Mucosa of descending colon (tissue), 3 donors: Measurements from ENCODE around the gene SLC25A21. TPM values are rescaled to one million over a fixed set of nuclear protein-coding genes. Genes with fewer than 3 reads are reported as not detected.
"Not testable (repeated sequence)": the region's sequence is repeated elsewhere in the genome, so short reads cannot be mapped to it uniquely, and the experiment has no call there.

Experiments used
- ATAC-seq: fragments of 200-7000 bp; cut with Tn5 transposase; one replicate; pipeline ENCODE4 v1.9.1; 2020; ENCODE audit warnings: mild to moderate bottlenecking, moderate library complexity
- DNase-seq, 3 donors: peaks; one replicate each; pipeline ENCODE4 v3.0.0-alpha.2; 2020
- H3K36me3 ChIP-seq: fragments of 200-600 bp; one replicate; pipeline ENCODE4 v1.8.0; 2021; ENCODE audit warnings: low read depth, mild to moderate bottlenecking
- H3K4me1 ChIP-seq: fragments of 200-600 bp; one replicate; pipeline ENCODE4 v1.8.0; 2021; ENCODE audit warnings: low read depth, mild to moderate bottlenecking
- H3K4me3 ChIP-seq: fragments of 200-600 bp; one replicate; pipeline ENCODE4 v1.8.0; 2021; ENCODE audit warnings: mild to moderate bottlenecking
- H3K9me3 ChIP-seq: fragments of 200-600 bp; one replicate; pipeline ENCODE4 v1.8.0; 2021; ENCODE audit warnings: mild to moderate bottlenecking
- CTCF ChIP-seq: fragments of 200-600 bp; IDR thresholded peaks from one replicate; pipeline ENCODE4 v1.8.0; 2022; ENCODE audit warnings: antibody characterized with exemption, mild to moderate bottlenecking
- intact Hi-C, 2 donors: fragments of 100-400 bp; cut with DNase I in 1 of 2; cut with micrococcal nuclease in 1 of 2; formaldehyde crosslinking; loops; one replicate each; pipeline versions ENCODE4 v1.11.0 to v1.11.1; 2022; cut with DNase I, micrococcal nuclease
- total RNA-seq, 3 donors: library from RNA; stranded (reverse); fragmentation: NEBNext Ultra II Directional in 2 of 3; extraction: Animal tissue kit (Norgen Biotek cat#: 25700) in 2 of 3; gene quantifications; one replicate each; pipeline versions ENCODE4 v1.2.1 to v1.2.4, GENCODE V29; 2021 to 2023
- donor health status: DM: no; HTN: no; CAD: no; lungs with moderate emphysema.
- donor health status: DM: no; HTN: no; CAD: no.
- donor health status: DM: no; HTN: yes; CAD: no.

The SLC25A21 gene
- total RNA-seq, 3 donors from 2014 or later: 0.31 to 1.4 (median 0.61) TPM

DNA sequence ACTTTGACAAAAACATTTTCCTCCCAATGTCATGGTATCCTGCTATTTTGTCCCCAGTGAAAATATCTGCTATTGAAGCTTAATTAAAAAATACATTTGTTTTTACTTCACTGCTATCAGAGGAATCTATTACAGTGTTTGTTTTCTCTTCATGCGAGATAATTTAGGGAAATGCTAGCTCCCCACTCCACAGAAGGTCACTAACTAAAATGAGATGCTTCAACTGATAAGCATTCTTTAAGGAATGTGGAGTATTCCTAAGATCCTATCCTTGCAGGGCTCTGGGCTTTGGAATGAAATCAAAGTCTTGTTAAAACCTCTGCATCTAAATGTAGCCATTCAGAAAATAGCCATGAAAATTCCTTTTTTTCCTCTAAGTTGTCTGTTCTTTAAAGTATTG lies 471.3 kb downstream of the SLC25A21 start:
- Histone ChIP-seq H3K36me3 (no peaks in the 10 kb centered on the region), H3K4me3 (no peak overlapping the region), H3K9me3 (no peaks in the 10 kb centered on the region), H3K4me1 (no peaks in the 10 kb centered on the region)
- intact Hi-C loops: no loop called here
- ATAC-seq (no peak), DNase-seq (no peak)
- TF ChIP-seq CTCF: no peak

- no peak for ATAC-seq
- no peak for TF ChIP-seq CTCF
- Histone ChIP-seq H3K9me3 (no peaks in the 10 kb centered on the region), H3K36me3 (no peaks in the 10 kb centered on the region), H3K4me1 (no peaks in the 10 kb centered on the region), H3K4me3 (no peak overlapping the region)
- intact Hi-C loops: no loop called here
- no peak for DNase-seq
Observed at GRCh38 chr14:36700651-36701050, 471.8 kb downstream of the SLC25A21 start.

DNA sequence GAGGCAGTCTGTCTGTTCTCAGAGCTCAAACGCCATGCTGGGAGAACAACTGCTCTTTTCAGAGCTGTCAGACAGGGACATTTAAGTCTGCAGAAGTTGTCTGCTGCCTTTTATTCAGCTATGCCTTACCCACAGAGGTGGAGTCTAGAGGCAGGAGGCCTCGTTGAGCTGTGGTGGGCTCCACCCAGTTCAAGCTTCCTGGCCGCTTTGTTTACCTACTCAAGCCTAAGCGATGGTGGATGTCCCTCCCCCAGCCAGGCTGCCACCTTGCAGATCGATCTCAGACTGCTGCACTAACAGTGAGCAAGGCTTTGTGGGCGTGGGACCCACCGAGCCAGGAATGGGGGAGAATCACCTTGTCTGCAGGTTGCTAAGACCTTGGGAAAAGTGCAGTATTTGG lies 473.0 kb downstream of the SLC25A21 start:
- intact Hi-C loops, H3K4me1 ChIP-seq, DNase-seq, H3K4me3 ChIP-seq, H3K36me3 ChIP-seq, ATAC-seq, H3K9me3 ChIP-seq: not testable (repeated sequence)

GRCh38 chr14:36690311-36691040 lies 481.9 kb downstream of the SLC25A21 start:
- H3K36me3 ChIP-seq: no peaks in the 10 kb centered on the region
- ATAC-seq: no peak
- no peak overlapping the region for H3K4me3 ChIP-seq
- H3K4me1 ChIP-seq: no peaks in the 10 kb centered on the region
- no peaks in the 10 kb centered on the region for H3K9me3 ChIP-seq
- DNase-seq: no peak
- intact Hi-C loops: no loop called here
- no peak for TF ChIP-seq CTCF

DNA sequence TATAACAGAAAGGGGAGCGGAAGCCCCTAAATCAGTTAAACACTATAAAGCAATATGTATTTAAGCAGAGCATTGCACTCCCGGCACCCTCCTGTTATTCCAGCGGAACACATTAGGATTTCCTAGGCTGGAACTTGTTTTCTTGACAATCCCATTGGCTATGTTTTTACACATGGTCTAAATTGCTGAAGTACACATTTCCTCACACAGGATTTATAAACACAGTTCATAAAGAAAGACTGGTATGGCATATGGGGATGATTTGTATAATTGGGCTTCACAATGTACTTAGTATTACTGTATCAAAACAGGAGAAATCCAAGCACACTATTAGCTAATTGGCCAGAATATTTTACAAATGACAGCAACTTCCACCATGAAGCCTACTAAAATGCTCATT lies 487.5 kb downstream of the SLC25A21 start:
- no peak for TF ChIP-seq CTCF
- intact Hi-C loops: no loop called here
- Histone ChIP-seq H3K9me3 (no peaks in the 10 kb centered on the region), H3K36me3 (no peaks in the 10 kb centered on the region), H3K4me1 (no peaks in the 10 kb centered on the region), H3K4me3 (no peak overlapping the region)
- DNase-seq (no peak), ATAC-seq (no peak)

DNA sequence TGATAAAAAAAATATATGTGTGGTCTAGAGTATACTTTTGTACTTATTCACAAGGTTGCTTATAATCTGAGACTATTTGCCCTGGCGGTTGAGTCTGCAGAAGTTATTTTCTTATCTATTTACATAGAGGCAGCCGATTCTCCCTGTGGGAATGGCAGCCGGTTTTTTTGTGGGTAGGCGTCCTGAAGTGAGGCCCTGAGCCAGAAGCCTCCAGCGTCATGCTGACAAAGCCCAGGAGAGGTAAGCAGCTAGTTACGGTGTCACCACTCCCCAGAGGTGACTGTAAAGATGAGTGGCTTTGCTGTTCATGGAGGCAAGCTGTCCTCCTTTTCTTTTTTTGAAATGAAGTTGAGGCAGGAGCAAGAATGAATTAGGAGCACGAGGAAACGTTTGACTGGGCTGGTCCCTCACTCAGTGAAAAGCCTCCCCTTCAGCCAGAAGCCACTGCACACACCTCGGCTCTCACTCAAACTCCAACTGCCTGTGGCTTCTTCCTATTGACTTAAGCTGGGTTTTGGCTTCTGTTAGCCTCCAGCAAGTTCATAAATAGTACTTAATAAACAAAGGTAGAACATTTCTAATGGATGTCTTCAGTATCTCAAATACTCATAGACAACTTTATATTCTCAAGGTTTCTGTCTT lies 489.2 kb downstream of the SLC25A21 start:
- Histone ChIP-seq H3K4me3 (no peak overlapping the region), H3K9me3 (no peaks in the 10 kb centered on the region), H3K36me3 (no peaks in the 10 kb centered on the region), H3K4me1 (no peaks in the 10 kb centered on the region)
- intact Hi-C loops: no loop called here
- ATAC-seq: no peak
- no peak for TF ChIP-seq CTCF
- no peak for DNase-seq
